Activated T-helper 2 cell treated with anti-CD3 and anti-CD28 coated beads, Interferon-gamma antibody, Interleukin-2, Interleukin-4, amounts not matched to agents 10 μg/mL and 5 μg/mL and 100 μg/mL, durations not matched to agents 14 hours and 24 hours and 36 hours (primary cell): ENCODE data around the gene SLC5A1. TPM values are rescaled to one million over a fixed set of nuclear protein-coding genes. Genes with fewer than 3 reads are reported as not detected.
A peak's percentile ranks its signal among the peaks of the same experiment; 100 is the strongest.
"Not testable (repeated sequence)": the region's sequence is repeated elsewhere in the genome, so short reads cannot be mapped to it uniquely, and the experiment has no call there.

Source experiments
- DNase-seq: peaks from one replicate; pipeline ENCODE4 v3.0.0; 2021; ENCODE audit warnings: low spot score
- H3K27ac Mint-ChIP-seq: one replicate; pipeline ENCODE4 v1.8.0; 2021; ENCODE audit warnings: mixed read lengths
- H3K27me3 Mint-ChIP-seq: one replicate; pipeline ENCODE4 v1.8.0; 2021; ENCODE audit warnings: low read depth, mixed read lengths
- H3K36me3 Mint-ChIP-seq: one replicate; pipeline ENCODE4 v1.8.0; 2021; ENCODE audit warnings: low read depth, mixed read lengths
- H3K4me1 Mint-ChIP-seq: one replicate; pipeline ENCODE4 v1.8.0; 2021; ENCODE audit warnings: low read depth, mixed read lengths
- H3K4me3 Mint-ChIP-seq: one replicate; pipeline ENCODE4 v1.8.0; 2021; ENCODE audit warnings: low read depth, mild to moderate bottlenecking, moderate library complexity, mixed read lengths
- H3K9me3 Mint-ChIP-seq: one replicate; pipeline ENCODE4 v1.8.0; 2021; ENCODE audit warnings: mixed read lengths
- intact Hi-C: fragments of 100-400 bp; cut with micrococcal nuclease; formaldehyde crosslinking; loops from one replicate; pipeline ENCODE4 v1.15.1; 2023
- total RNA-seq: library from RNA; stranded (reverse); gene quantifications from 2 replicates; pipeline ENCODE4 v1.2.3, GENCODE V29; 2022

SLC5A1 gene
- total RNA-seq, 1 donor from 2014 or later, result not detected

DNA sequence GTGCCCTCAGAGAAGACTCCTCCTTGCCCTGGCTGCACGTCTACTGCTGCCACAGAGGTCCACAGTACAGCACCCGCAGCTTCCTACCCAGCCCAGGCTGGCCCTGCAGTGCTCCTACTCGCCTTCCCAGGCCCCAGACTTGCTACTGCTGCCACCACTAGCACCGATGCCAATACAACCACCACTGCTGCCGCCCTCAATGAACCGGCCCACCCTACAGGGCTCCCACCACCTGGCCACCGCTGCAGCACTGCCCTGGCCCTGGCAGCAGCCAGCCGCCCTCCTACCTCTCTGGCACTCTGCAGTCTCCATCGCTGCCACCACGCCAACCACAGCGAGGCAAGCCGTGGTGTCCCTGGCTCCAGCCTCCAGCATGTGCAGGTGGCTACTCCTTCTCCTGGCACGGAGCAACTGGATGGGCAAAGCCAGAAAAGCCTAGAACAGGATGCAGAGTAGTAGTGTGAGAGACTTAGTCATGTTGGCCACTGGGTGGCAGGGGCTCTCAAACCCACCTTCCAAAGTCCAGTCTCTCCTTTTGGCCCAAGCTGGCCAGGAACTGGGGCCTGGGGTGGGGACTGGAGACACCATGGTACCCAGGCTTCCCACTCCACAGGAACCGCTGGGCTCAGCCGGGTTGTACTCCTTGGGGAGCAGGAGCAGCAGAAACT, 76.6 kb downstream of the SLC5A1 start:
- Mint-ChIP-seq H3K4me1 (no peaks in the 10 kb centered on the region), H3K36me3 (no peaks in the 10 kb centered on the region), H3K4me3 (no peak overlapping the region), H3K27me3 (peaks cover 15% of the 10 kb centered on the region), H3K27ac (no peak overlapping the region), H3K9me3 (no peaks in the 10 kb centered on the region)
- intact Hi-C loops, result no loop called here
- no peak for DNase-seq

DNA sequence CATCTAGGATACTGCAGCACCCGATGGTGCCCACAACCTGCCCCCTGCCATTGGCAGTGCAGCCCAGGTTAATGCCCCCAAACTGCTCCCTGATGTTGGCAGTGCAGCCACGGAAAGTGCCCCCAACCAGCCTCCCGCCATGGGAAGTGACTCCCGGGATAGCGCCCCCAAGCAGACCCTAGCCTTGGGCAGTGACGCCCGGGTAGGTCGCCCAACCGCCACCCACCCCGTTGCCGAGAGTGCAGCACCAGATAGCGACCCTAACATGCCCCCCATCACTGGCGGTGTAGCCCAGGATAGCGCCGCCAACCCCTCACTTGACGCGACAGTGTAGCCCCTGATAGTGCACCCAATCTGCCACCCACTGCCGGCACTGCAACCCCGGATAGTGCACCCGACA, 77.5 kb downstream of the SLC5A1 start:
- H3K4me3 Mint-ChIP-seq, result no peak overlapping the region
- intact Hi-C loops, result no loop called here
- H3K36me3 Mint-ChIP-seq, result no peaks in the 10 kb centered on the region

DNA sequence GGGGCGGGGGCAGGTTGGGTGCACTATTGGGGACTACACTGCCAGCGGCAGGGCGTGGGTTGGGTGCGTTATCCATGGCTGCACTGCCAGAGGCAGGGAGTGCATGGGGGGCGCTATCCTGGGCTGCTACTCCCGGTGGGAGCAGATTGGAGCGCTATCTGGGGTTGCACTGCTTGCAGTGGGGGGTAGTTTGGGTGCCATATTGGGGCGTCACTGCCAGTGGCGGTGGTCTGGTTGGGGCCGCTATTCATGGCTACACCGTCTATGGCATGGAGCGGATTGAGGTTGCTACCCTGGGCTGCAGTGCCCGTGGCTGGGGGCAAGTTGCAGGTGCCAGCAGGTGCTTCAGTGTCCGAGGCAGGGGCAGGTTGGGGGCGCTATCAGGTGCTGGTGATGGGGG, 79.8 kb downstream of the SLC5A1 start:
- H3K4me3 Mint-ChIP-seq, result no peak overlapping the region
- no peak for DNase-seq
- H3K36me3 Mint-ChIP-seq, result no peaks in the 10 kb centered on the region
- H3K9me3 Mint-ChIP-seq, result no peaks in the 10 kb centered on the region
- H3K27ac Mint-ChIP-seq, result no peak overlapping the region
- intact Hi-C loops, result no loop called here
- no peaks in the 10 kb centered on the region for H3K27me3 Mint-ChIP-seq
- peaks cover 5% of the 10 kb centered on the region for H3K4me1 Mint-ChIP-seq

More for the DNA sequence above, 77.5 kb downstream of the SLC5A1 start:
- H3K27ac Mint-ChIP-seq, result no peak overlapping the region
- H3K27me3 Mint-ChIP-seq, result peaks cover 10% of the 10 kb centered on the region
- H3K4me1 Mint-ChIP-seq, result peaks cover 5% of the 10 kb centered on the region
- H3K9me3 Mint-ChIP-seq, result no peaks in the 10 kb centered on the region
- DNase-seq, result no peak

- Mint-ChIP-seq H3K4me1 (peaks cover 5% of the 10 kb centered on the region), H3K9me3 (no peaks in the 10 kb centered on the region), H3K4me3 (no peak overlapping the region), H3K27ac (no peak overlapping the region), H3K36me3 (no peaks in the 10 kb centered on the region), H3K27me3 (no peaks in the 10 kb centered on the region)
- DNase-seq, result no peak
- intact Hi-C loops, result no loop called here
These were observed 80.6 kb downstream of the SLC5A1 start for GRCh38 chr22:32123657-32124056.

DNA sequence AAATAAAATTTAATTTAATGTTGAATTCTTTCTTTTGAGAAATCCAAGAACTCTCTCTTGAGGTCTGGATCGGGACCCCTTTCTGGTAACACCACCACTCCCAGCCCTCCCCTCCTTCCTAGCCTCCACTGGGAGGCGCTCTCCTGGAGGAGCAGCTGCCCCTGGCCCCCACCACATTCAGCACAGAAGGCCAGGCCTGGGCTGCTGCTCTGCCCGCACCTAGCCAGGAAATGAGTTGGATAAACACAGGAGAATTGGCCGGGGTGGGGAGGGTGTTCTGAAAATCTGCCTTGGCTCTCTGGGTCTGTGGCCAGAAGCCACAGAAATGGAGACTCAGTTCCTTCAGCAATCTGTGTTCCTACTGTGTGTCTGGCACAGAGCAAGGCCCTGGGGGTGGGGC, 84.8 kb downstream of the SLC5A1 start:
- no peak for DNase-seq
- intact Hi-C loops, result no loop called here
- H3K27ac Mint-ChIP-seq, result no peak overlapping the region
- H3K27me3 Mint-ChIP-seq, result no peaks in the 10 kb centered on the region
- H3K4me1 Mint-ChIP-seq, result peaks cover 9% of the 10 kb centered on the region
- no peak overlapping the region for H3K4me3 Mint-ChIP-seq
- no peaks in the 10 kb centered on the region for H3K36me3 Mint-ChIP-seq
- no peaks in the 10 kb centered on the region for H3K9me3 Mint-ChIP-seq

- Mint-ChIP-seq H3K9me3 (no peaks in the 10 kb centered on the region), H3K4me3 (no peak overlapping the region), H3K27ac (no peak overlapping the region), H3K27me3 (peaks cover 2% of the 10 kb centered on the region), H3K36me3 (no peaks in the 10 kb centered on the region), H3K4me1 (peaks cover 5% of the 10 kb centered on the region)
- intact Hi-C loops, result no loop called here
- DNase-seq, result no peak
These were observed 87.4 kb downstream of the SLC5A1 start for GRCh38 chr22:32130464-32130863.

DNA sequence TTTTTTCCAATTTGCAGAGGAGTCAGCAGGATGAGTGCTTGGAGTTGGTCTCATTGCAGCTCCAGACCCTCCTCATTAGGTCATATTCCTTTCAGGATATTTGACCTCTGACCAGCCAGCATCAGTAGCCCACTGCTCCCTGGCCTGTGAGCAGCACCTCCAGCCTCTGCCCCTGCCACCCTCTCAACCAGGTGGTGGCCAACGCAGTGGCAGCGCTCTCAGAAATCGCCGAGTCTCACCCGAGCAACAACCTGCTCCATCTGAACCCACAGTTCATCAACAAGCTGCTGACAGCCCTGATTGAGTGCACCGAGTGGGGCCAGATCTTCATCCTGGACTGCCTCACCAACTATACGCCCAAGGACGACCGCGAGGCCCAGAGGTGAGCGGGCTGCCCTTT, 89.1 kb downstream of the SLC5A1 start:
- H3K36me3 Mint-ChIP-seq, result no peaks in the 10 kb centered on the region

GRCh38 chr22:32132783-32133182, 89.7 kb downstream of the SLC5A1 start:
- H3K27ac Mint-ChIP-seq, result no peak overlapping the region
- H3K9me3 Mint-ChIP-seq, result no peaks in the 10 kb centered on the region
- intact Hi-C loops, result no loop called here
- H3K27me3 Mint-ChIP-seq, result peaks cover 2% of the 10 kb centered on the region
- H3K4me3 Mint-ChIP-seq, result no peak overlapping the region
- H3K4me1 Mint-ChIP-seq, result peaks cover 15% of the 10 kb centered on the region
- no peak for DNase-seq
- H3K36me3 Mint-ChIP-seq, result no peaks in the 10 kb centered on the region

More for the DNA sequence above, 89.1 kb downstream of the SLC5A1 start:
- H3K4me1 Mint-ChIP-seq, result peaks cover 10% of the 10 kb centered on the region
- no peak overlapping the region for H3K4me3 Mint-ChIP-seq
- H3K9me3 Mint-ChIP-seq, result no peaks in the 10 kb centered on the region
- DNase-seq, result no peak
- peaks cover 2% of the 10 kb centered on the region for H3K27me3 Mint-ChIP-seq
- no peak overlapping the region for H3K27ac Mint-ChIP-seq
- intact Hi-C loops, result no loop called here

GRCh38 chr22:32134796-32135195, 91.7 kb downstream of the SLC5A1 start:
- H3K4me1 Mint-ChIP-seq, result peaks cover 19% of the 10 kb centered on the region
- DNase-seq, H3K36me3 Mint-ChIP-seq, intact Hi-C loops, H3K27me3 Mint-ChIP-seq, H3K27ac Mint-ChIP-seq, H3K4me3 Mint-ChIP-seq, H3K9me3 Mint-ChIP-seq: not testable (repeated sequence)

- H3K4me3 Mint-ChIP-seq, H3K27ac Mint-ChIP-seq, intact Hi-C loops, H3K36me3 Mint-ChIP-seq, H3K9me3 Mint-ChIP-seq, DNase-seq, H3K27me3 Mint-ChIP-seq: not testable (repeated sequence)
- peaks cover 19% of the 10 kb centered on the region for H3K4me1 Mint-ChIP-seq
These were observed 92.9 kb downstream of the SLC5A1 start for GRCh38 chr22:32135958-32136357.

- H3K27me3 Mint-ChIP-seq, DNase-seq, intact Hi-C loops, H3K36me3 Mint-ChIP-seq, H3K4me3 Mint-ChIP-seq, H3K9me3 Mint-ChIP-seq, H3K27ac Mint-ChIP-seq: not testable (repeated sequence)
- peaks cover 25% of the 10 kb centered on the region for H3K4me1 Mint-ChIP-seq
These were observed 93.8 kb downstream of the SLC5A1 start for GRCh38 chr22:32136881-32137280.

GRCh38 chr22:32137731-32138324, 94.8 kb downstream of the SLC5A1 start:
- Mint-ChIP-seq H3K4me1 (peaks cover 35% of the 10 kb centered on the region), H3K4me3 (peak overlapping the region; percentile 70), H3K27ac (peak overlapping the region; percentile 81)
- not testable (repeated sequence) for H3K9me3 Mint-ChIP-seq, H3K27me3 Mint-ChIP-seq, H3K36me3 Mint-ChIP-seq
- intact Hi-C loops, result loop anchor here (2.0 kb wide), 1 partner anchor 337 kb away; the partner anchor contains the start of gene FBXO7
- peak; percentile 80 for DNase-seq

DNA sequence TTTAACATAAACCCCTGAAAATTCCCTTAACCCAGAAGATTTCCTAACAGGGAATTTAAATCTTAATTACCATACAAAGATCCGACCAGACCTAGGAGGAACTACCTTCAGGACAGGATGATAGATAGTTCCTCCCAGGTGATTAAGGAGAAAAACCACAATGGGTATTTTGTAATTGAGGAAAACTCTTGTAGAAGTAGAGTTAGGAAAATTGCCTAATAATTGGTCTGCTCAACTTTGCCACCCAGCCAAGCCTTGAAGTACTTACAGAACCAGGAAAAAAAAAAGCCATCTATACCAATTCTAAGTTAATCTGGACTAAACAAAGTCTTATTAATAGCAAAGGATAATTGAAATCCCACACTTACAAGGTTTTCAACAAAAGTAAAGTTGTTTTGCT, 95.5 kb downstream of the SLC5A1 start:
- H3K27me3 Mint-ChIP-seq, H3K27ac Mint-ChIP-seq, H3K9me3 Mint-ChIP-seq, DNase-seq, H3K36me3 Mint-ChIP-seq: not testable (repeated sequence)
- intact Hi-C loops, result loop anchor here (2.0 kb wide), 1 partner anchor 336 kb away; the partner anchor contains the start of gene FBXO7
- Mint-ChIP-seq H3K4me1 (peaks cover 41% of the 10 kb centered on the region), H3K4me3 (peak overlapping the region; percentile 70)
